Activated B cell treated with CpG ODN at 0.5 μM for 24 hours (primary cell): ENCODE results near the gene ATF7IP2. TPM values are rescaled to one million over a fixed set of nuclear protein-coding genes. Genes with fewer than 3 reads are reported as not detected.
"Not testable (repeated sequence)": the region's sequence is repeated elsewhere in the genome, so short reads cannot be mapped to it uniquely, and the experiment has no call there.

Source experiments
- ATAC-seq: fragments of 200-7000 bp; cut with Tn5 transposase; one replicate; pipeline ENCODE4 v1.10.0; 2021; ENCODE audit warnings: low read depth, mild to moderate bottlenecking, moderate library complexity
- CTCF ChIA-PET: fragments of 350-600 bp; sonication (Branson Sonifier 250); formaldehyde crosslinking; loops from one replicate; lab custom pipeline; 2021; ENCODE audit warnings: antibody characterized with exemption; lab: Charles Lee
- POLR2A ChIA-PET: fragments of 350-600 bp; sonication (Branson Sonifier 250); formaldehyde crosslinking; loops from one replicate; lab custom pipeline; 2021; ENCODE audit warnings: antibody characterized with exemption; lab: Charles Lee
- DNase-seq: peaks from one replicate; pipeline ENCODE4 v3.0.0; 2022
- H3K27ac Mint-ChIP-seq: one replicate; pipeline ENCODE4 v1.8.0; 2020; ENCODE audit warnings: mixed read lengths
- H3K27me3 Mint-ChIP-seq: one replicate; pipeline ENCODE4 v1.8.0; 2021; ENCODE audit warnings: mixed read lengths
- H3K36me3 Mint-ChIP-seq: one replicate; pipeline ENCODE4 v1.8.0; 2021; ENCODE audit warnings: low read depth, mixed read lengths
- H3K4me1 Mint-ChIP-seq: one replicate; pipeline ENCODE4 v1.8.0; 2021; ENCODE audit warnings: mixed read lengths
- H3K4me3 Mint-ChIP-seq: one replicate; pipeline ENCODE4 v1.8.0; 2020; ENCODE audit warnings: mild to moderate bottlenecking, mixed read lengths
- H3K9me3 Mint-ChIP-seq: one replicate; pipeline ENCODE4 v1.8.0; 2020; ENCODE audit warnings: mixed read lengths
- CTCF ChIP-seq: fragments of 200-600 bp; IDR thresholded peaks from one replicate; pipeline ENCODE4 v1.8.0; 2022; ENCODE audit warnings: antibody characterized with exemption, mild to moderate bottlenecking
- intact Hi-C: fragments of 100-400 bp; cut with micrococcal nuclease; formaldehyde crosslinking; loops from one replicate; pipeline ENCODE4 v1.15.1; 2024
- total RNA-seq: library from RNA; stranded (reverse); gene quantifications from 2 replicates; pipeline ENCODE4 v1.2.3, GENCODE V29; 2022

The ATF7IP2 gene
- total RNA-seq, 1 donor from 2014 or later = 55.9 TPM

DNA sequence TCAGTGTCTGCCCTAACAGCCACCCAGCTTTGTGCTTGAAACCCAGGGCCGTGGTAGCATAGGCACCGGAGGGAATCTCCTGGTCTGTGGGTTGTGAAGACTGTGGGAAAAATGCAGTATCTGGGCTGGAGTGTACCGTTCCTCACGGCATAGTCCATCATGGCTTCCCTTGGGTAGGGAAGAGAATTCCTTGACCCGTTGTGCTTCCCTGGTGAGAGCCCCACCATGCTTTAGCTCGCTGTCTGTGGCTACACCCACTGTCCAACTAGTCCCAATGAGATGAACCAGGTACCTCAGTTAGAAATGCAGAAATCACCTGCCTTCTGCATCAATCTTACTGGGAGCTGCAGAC is 67.3 kb downstream of the ATF7IP2 start:
- Mint-ChIP-seq H3K27ac (no peak overlapping the region), H3K4me3 (no peak overlapping the region), H3K27me3 (no peaks in the 10 kb centered on the region), H3K36me3 (peaks cover 76% of the 10 kb centered on the region), H3K4me1 (no peaks in the 10 kb centered on the region), H3K9me3 (peaks cover 19% of the 10 kb centered on the region)
- no peak for ATAC-seq
- intact Hi-C loops = no loop called here
- CTCF ChIA-PET = no interaction called here
- no peak for DNase-seq
- POLR2A ChIA-PET = no interaction called here
- TF ChIP-seq CTCF = no peak

GRCh38 chr16:10465821-10466220 is 80.0 kb downstream of the ATF7IP2 start:
- Mint-ChIP-seq H3K9me3 (no peaks in the 10 kb centered on the region), H3K4me3 (no peak overlapping the region), H3K27me3 (no peaks in the 10 kb centered on the region), H3K27ac (no peak overlapping the region), H3K4me1 (no peaks in the 10 kb centered on the region), H3K36me3 (peaks cover 67% of the 10 kb centered on the region)
- intact Hi-C loops = no loop called here
- ATAC-seq (no peak), DNase-seq (no peak)
- no peak for TF ChIP-seq CTCF
- POLR2A ChIA-PET = no interaction called here
- CTCF ChIA-PET = no interaction called here

DNA sequence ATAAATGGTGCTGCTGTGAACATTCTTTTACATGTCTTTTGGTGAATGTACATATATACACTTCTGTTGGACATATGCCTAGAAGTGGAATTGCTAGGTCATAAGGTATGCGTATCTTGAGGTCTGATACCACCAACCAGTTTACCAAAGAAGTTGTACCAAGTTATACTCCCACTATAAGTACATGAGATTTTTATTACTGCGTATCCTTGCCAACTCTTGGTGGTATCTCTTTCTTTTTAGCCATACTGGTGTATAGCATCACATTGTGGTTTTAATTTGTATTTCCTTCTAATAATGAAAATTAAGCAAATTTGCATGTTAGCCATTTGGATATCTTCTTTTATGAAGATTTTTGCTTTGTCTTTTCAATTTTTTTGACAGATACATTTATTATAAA is 80.5 kb downstream of the ATF7IP2 start:
- TF ChIP-seq CTCF = no peak
- Mint-ChIP-seq H3K27ac (no peak overlapping the region), H3K36me3 (peaks cover 67% of the 10 kb centered on the region)

GRCh38 chr16:10466861-10467260 is 81.0 kb downstream of the ATF7IP2 start:
- no peaks in the 10 kb centered on the region for H3K27me3 Mint-ChIP-seq
- no peaks in the 10 kb centered on the region for H3K9me3 Mint-ChIP-seq
- ATAC-seq (no peak), DNase-seq (no peak)
- H3K4me3 Mint-ChIP-seq = no peak overlapping the region
- H3K4me1 Mint-ChIP-seq = no peaks in the 10 kb centered on the region
- ChIA-PET POLR2A (interaction anchor here (0.7 kb wide), 1 partner anchor 82 kb away, joined by 3 read pairs; no protein-coding TSS in a partner anchor), CTCF (no interaction called here)
- intact Hi-C loops = no loop called here
- no peak overlapping the region for H3K27ac Mint-ChIP-seq
- no peak for TF ChIP-seq CTCF
- H3K36me3 Mint-ChIP-seq = peaks cover 66% of the 10 kb centered on the region

More for the DNA sequence above, 80.5 kb downstream of the ATF7IP2 start:
- intact Hi-C loops = no loop called here
- no peaks in the 10 kb centered on the region for H3K4me1 Mint-ChIP-seq
- DNase-seq = no peak
- POLR2A ChIA-PET = no interaction called here
- no peaks in the 10 kb centered on the region for H3K27me3 Mint-ChIP-seq
- CTCF ChIA-PET = no interaction called here
- H3K4me3 Mint-ChIP-seq = no peak overlapping the region
- no peak for ATAC-seq
- H3K9me3 Mint-ChIP-seq = no peaks in the 10 kb centered on the region

- POLR2A ChIA-PET, CTCF ChIA-PET, H3K4me3 Mint-ChIP-seq, intact Hi-C loops, DNase-seq, ATAC-seq, H3K27ac Mint-ChIP-seq, H3K27me3 Mint-ChIP-seq, H3K4me1 Mint-ChIP-seq: not testable (repeated sequence)
- Mint-ChIP-seq H3K36me3 (peaks cover 59% of the 10 kb centered on the region), H3K9me3 (peaks cover 17% of the 10 kb centered on the region)
Observed at GRCh38 chr16:10476636-10477035, 90.8 kb downstream of the ATF7IP2 start.

DNA sequence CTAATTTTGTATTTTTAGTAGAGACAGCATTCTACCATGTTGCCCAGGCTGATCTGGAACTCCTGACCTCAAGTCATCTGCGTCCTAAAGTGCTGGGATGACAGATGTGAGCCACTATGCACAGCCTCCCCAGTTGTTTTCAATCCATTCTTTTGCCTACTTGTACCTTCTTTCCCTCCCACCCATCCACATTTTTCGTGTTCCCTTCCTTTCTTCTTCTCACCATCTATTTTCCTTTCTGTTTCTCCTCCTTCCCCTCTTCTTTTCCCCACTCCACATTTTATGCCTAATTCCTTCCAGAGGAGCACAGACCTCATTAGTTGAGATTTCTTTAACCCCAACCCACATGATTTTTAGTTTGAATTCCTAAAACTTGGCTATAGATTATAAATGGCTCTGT is 94.3 kb downstream of the ATF7IP2 start:
- intact Hi-C loops = no loop called here
- ChIA-PET POLR2A (interaction anchor here (0.7 kb wide), 1 partner anchor 1004 kb away, joined by 3 read pairs; no protein-coding TSS in a partner anchor), CTCF (no interaction called here)
- H3K4me1 Mint-ChIP-seq = peaks cover 2% of the 10 kb centered on the region
- ATAC-seq (no peak), DNase-seq (no peak)
- H3K4me3 Mint-ChIP-seq = no peak overlapping the region
- peaks cover 60% of the 10 kb centered on the region for H3K36me3 Mint-ChIP-seq
- no peaks in the 10 kb centered on the region for H3K27me3 Mint-ChIP-seq
- H3K9me3 Mint-ChIP-seq = peaks cover 15% of the 10 kb centered on the region
- no peak overlapping the region for H3K27ac Mint-ChIP-seq
- no peak for TF ChIP-seq CTCF
